Peyer's patch (tissue), 4 donors: ENCODE data around the gene PTPN2. TPM values are rescaled to one million over a fixed set of nuclear protein-coding genes. Genes with fewer than 3 reads are reported as not detected.

Source experiments
- DNase-seq, 3 donors: peaks; one replicate each; pipeline ENCODE4 v3.0.0-alpha.2; 2017 to 2019
- H3K27ac ChIP-seq, 4 donors: fragments of 200-600 bp; sonication (generic); one replicate each; pipeline ENCODE4 v1.5.1; 2016 to 2019
- H3K27me3 ChIP-seq, 2 donors: fragments of 200-600 bp; sonication (generic); one replicate each; pipeline ENCODE4 v1.5.1; 2019
- H3K36me3 ChIP-seq, 3 donors: fragments of 200-600 bp; sonication (generic); one replicate each; pipeline ENCODE4 v1.5.1; 2016 to 2019
- H3K4me1 ChIP-seq, 4 donors: fragments of 200-600 bp; sonication (generic); one replicate each; pipeline ENCODE4 v1.5.1; 2016 to 2019
- H3K4me3 ChIP-seq, 4 donors: fragments of 200-600 bp; sonication (generic); 1 replicate in 3 of 4; 2 replicates in 1 of 4; pipeline ENCODE4 v1.5.1; 2016 to 2019; ENCODE audit warnings: mild to moderate bottlenecking in 1 of 4
- H3K9me3 ChIP-seq, 4 donors: fragments of 200-600 bp; sonication (generic); one replicate each; pipeline ENCODE4 v1.5.1; 2016 to 2019; ENCODE audit warnings: mild to moderate bottlenecking in 1 of 4
- CTCF ChIP-seq, 6 experiments: fragments of 450-650 bp in 4 of 6; fragments of 200-600 bp in 2 of 6; sonication (generic) in 1 of 6; IDR thresholded peaks; one replicate each; pipeline ENCODE4 v1.5.1; 2017 to 2019; ENCODE audit warnings: antibody characterized with exemption in 6 of 6, mild to moderate bottlenecking in 3 of 6, moderate library complexity in 1 of 6
- POLR2A ChIP-seq, 2 donors: fragments of 450-650 bp; IDR thresholded peaks; one replicate each; pipeline ENCODE4 v1.5.1; 2017; ENCODE audit warnings: antibody characterized with exemption in 2 of 2, mild to moderate bottlenecking in 2 of 2, moderate library complexity in 2 of 2
- total RNA-seq, 4 donors: library from RNA; depleted of rRNA; stranded (reverse); fragments of >200 nt; gene quantifications; one replicate each; pipeline ENCODE4 v1.1.0, GENCODE V29; 2016

Gene PTPN2
- total RNA-seq, 4 donors from 2014 or later: 28.9 to 43.7 (median 29.3) TPM

- no peaks in the 10 kb centered on the region for H3K9me3 ChIP-seq
- H3K27ac ChIP-seq: no peak overlapping the region
- H3K27me3 ChIP-seq: no peaks in the 10 kb centered on the region
- H3K4me3 ChIP-seq: no peak overlapping the region
- no peaks in the 10 kb centered on the region for H3K36me3 ChIP-seq
- DNase-seq: no peak
- peak in 3 of 6 experiments; percentile 21 to 41 (median 25) for TF ChIP-seq CTCF (IDR thresholded peaks at IDR 0.05)
- TF ChIP-seq POLR2A (IDR thresholded peaks at IDR 0.05): no peak
- peaks cover 0 to 9% (median 2%) of the 10 kb centered on the region in 4 donors for H3K4me1 ChIP-seq
Measured at GRCh38 chr18:12886498-12887126, 2.6 kb upstream of the PTPN2 start.

- Histone ChIP-seq H3K9me3 (no peaks in the 10 kb centered on the region), H3K4me3 (no peak overlapping the region), H3K4me1 (peaks cover 0 to 9% (median 2%) of the 10 kb centered on the region in 4 donors), H3K27me3 (no peaks in the 10 kb centered on the region), H3K27ac (peak overlapping the region in 2 of 4 donors; percentile 99), H3K36me3 (no peaks in the 10 kb centered on the region)
- TF ChIP-seq POLR2A (IDR thresholded peaks at IDR 0.05) (no peak), CTCF (IDR thresholded peaks at IDR 0.05) (no peak)
- DNase-seq: no peak
Measured at GRCh38 chr18:12885500-12885899, 1.5 kb upstream of the PTPN2 start.

- no peak for DNase-seq
- Histone ChIP-seq H3K9me3 (no peaks in the 10 kb centered on the region), H3K27ac (peak overlapping the region; percentile 97 to 99 (median 99)), H3K27me3 (no peaks in the 10 kb centered on the region), H3K4me3 (peak overlapping the region; percentile 72 to 98 (median 92)), H3K4me1 (peaks cover 0 to 9% (median 3%) of the 10 kb centered on the region in 4 donors), H3K36me3 (no peaks in the 10 kb centered on the region)
- TF ChIP-seq POLR2A (IDR thresholded peaks at IDR 0.05) (no peak), CTCF (IDR thresholded peaks at IDR 0.05) (no peak)
Measured at GRCh38 chr18:12884406-12885323, 628 bp upstream of the PTPN2 start.

GRCh38 chr18:12883372-12883683 lies 709 bp downstream of the PTPN2 start:
- TF ChIP-seq CTCF (IDR thresholded peaks at IDR 0.05) (no peak), POLR2A (IDR thresholded peaks at IDR 0.05) (no peak)

GRCh38 chr18:12882453-12883371 lies 1.3 kb downstream of the PTPN2 start:
- Histone ChIP-seq H3K27ac (peak overlapping the region; percentile 97 to 99 (median 99)), H3K4me3 (peak overlapping the region; percentile 72 to 98 (median 92)), H3K27me3 (no peaks in the 10 kb centered on the region), H3K4me1 (peaks cover 0 to 14% (median 4%) of the 10 kb centered on the region in 4 donors), H3K36me3 (no peaks in the 10 kb centered on the region), H3K9me3 (no peaks in the 10 kb centered on the region)
- no peak for DNase-seq
- TF ChIP-seq CTCF (IDR thresholded peaks at IDR 0.05) (no peak), POLR2A (IDR thresholded peaks at IDR 0.05) (no peak)

More at GRCh38 chr18:12883372-12883683, 709 bp downstream of the PTPN2 start:
- no peaks in the 10 kb centered on the region for H3K9me3 ChIP-seq
- H3K36me3 ChIP-seq: no peaks in the 10 kb centered on the region
- peak in 1 of 3 donors; percentile 27 for DNase-seq
- peak overlapping the region; percentile 97 to 99 (median 99) for H3K27ac ChIP-seq
- no peaks in the 10 kb centered on the region for H3K27me3 ChIP-seq
- H3K4me1 ChIP-seq: peaks cover 0 to 14% (median 4%) of the 10 kb centered on the region in 4 donors
- H3K4me3 ChIP-seq: peak overlapping the region; percentile 72 to 98 (median 92)
